Activated naive CD8-positive, alpha-beta T cell treated with anti-CD3 and anti-CD28 coated beads for 36 hours (primary cell): ENCODE measurements around the gene PLEKHH2. TPM values are rescaled to one million over a fixed set of nuclear protein-coding genes. Genes with fewer than 3 reads are reported as not detected.
A peak's percentile ranks its signal among the peaks of the same experiment; 100 is the strongest.

ENCODE experiments used
- DNase-seq: peaks from one replicate; pipeline ENCODE4 v3.0.0; 2021
- H3K27ac Mint-ChIP-seq: one replicate; pipeline ENCODE4 v1.8.0; 2022; ENCODE audit warnings: mild to moderate bottlenecking, moderate library complexity, mixed read lengths
- H3K27me3 Mint-ChIP-seq: one replicate; pipeline ENCODE4 v1.8.0; 2022; ENCODE audit warnings: mild to moderate bottlenecking, mixed read lengths
- H3K36me3 Mint-ChIP-seq: one replicate; pipeline ENCODE4 v1.8.0; 2021; ENCODE audit warnings: mild to moderate bottlenecking, mixed read lengths
- H3K4me1 Mint-ChIP-seq: one replicate; pipeline ENCODE4 v1.8.0; 2021; ENCODE audit warnings: mixed read lengths
- H3K4me3 Mint-ChIP-seq: one replicate; pipeline ENCODE4 v1.8.0; 2022; ENCODE audit warnings: mild to moderate bottlenecking, moderate library complexity, mixed read lengths
- H3K9me3 Mint-ChIP-seq: one replicate; pipeline ENCODE4 v1.8.0; 2022; ENCODE audit warnings: mixed read lengths
- total RNA-seq, 2 experiments: library from RNA; stranded (reverse); gene quantifications; one replicate each; pipeline ENCODE4 v1.2.3, GENCODE V29; 2021

Gene PLEKHH2
- total RNA-seq, 2 experiments from 2014 or later = 0.64 to 0.89 TPM

DNA sequence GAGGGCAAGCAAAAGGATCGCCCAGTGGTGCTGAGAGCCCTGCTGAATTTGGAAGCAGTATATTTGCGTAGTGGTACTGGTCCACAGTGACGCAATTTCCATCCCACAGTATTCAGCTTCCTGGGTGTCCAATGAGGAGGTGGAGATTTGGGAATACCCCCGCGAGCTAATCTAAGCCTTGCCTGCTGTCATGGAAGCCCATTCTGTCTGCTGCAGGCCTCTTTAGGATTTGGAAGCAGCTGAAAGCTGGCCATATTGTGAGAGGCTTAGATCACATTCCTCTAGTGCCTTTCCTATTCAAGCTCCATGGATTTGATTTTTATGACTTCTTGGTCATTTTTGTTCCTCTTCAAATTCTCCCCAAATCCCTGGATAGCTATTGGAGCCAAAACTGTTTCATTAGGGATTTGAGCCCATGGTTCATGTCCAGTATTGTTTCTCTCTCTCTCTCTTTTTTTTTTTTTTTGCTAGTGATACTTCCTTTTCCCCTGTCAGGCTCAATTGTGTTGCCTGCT is 114.5 kb downstream of the PLEKHH2 start:
- Mint-ChIP-seq H3K36me3 (no peaks in the 10 kb centered on the region), H3K27me3 (no peaks in the 10 kb centered on the region)

DNA sequence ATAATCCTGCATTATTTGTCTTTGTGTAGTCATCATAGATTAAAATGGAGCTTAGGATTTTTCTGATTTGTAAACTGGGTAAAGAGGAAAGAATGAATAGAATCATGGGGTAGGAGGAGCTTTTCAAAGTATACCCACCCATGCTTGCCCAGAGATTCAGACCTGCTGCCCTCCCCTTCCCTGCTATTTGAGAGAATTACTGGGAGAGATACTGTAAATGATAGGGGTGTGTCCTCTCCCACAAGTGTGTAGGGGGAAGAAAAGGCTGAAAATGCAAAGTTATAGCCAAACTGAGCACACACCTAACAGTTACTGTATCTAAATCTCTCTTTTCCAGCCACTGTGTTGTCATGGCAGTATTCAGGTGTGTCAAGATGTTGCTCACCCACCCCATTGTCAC is 115.2 kb downstream of the PLEKHH2 start:
- Mint-ChIP-seq H3K27me3 (no peaks in the 10 kb centered on the region), H3K36me3 (no peaks in the 10 kb centered on the region), H3K9me3 (no peaks in the 10 kb centered on the region), H3K4me1 (peaks cover 5% of the 10 kb centered on the region), H3K4me3 (no peak overlapping the region), H3K27ac (no peak overlapping the region)
- DNase-seq = no peak

More for the DNA sequence above, 114.5 kb downstream of the PLEKHH2 start:
- Mint-ChIP-seq H3K4me1 (peaks cover 5% of the 10 kb centered on the region), H3K27ac (no peak overlapping the region), H3K4me3 (no peak overlapping the region), H3K9me3 (no peaks in the 10 kb centered on the region)
- no peak for DNase-seq

- H3K4me3 Mint-ChIP-seq = no peak overlapping the region
- no peaks in the 10 kb centered on the region for H3K27me3 Mint-ChIP-seq
- H3K4me1 Mint-ChIP-seq = no peaks in the 10 kb centered on the region
- H3K36me3 Mint-ChIP-seq = no peaks in the 10 kb centered on the region
- H3K9me3 Mint-ChIP-seq = no peaks in the 10 kb centered on the region
- no peak overlapping the region for H3K27ac Mint-ChIP-seq
- no peak for DNase-seq
Measured at GRCh38 chr2:43754180-43754579, 117.1 kb downstream of the PLEKHH2 start.

GRCh38 chr2:43758739-43759138 is 121.7 kb downstream of the PLEKHH2 start:
- Mint-ChIP-seq H3K9me3 (no peaks in the 10 kb centered on the region), H3K4me3 (no peak overlapping the region), H3K4me1 (no peaks in the 10 kb centered on the region), H3K27ac (no peak overlapping the region), H3K27me3 (no peaks in the 10 kb centered on the region), H3K36me3 (no peaks in the 10 kb centered on the region)
- no peak for DNase-seq

GRCh38 chr2:43759195-43759594 is 122.1 kb downstream of the PLEKHH2 start:
- H3K27ac Mint-ChIP-seq = no peak overlapping the region
- no peak for DNase-seq
- no peaks in the 10 kb centered on the region for H3K4me1 Mint-ChIP-seq
- no peaks in the 10 kb centered on the region for H3K27me3 Mint-ChIP-seq
- no peaks in the 10 kb centered on the region for H3K9me3 Mint-ChIP-seq
- H3K36me3 Mint-ChIP-seq = no peaks in the 10 kb centered on the region
- no peak overlapping the region for H3K4me3 Mint-ChIP-seq

- Mint-ChIP-seq H3K9me3 (no peaks in the 10 kb centered on the region), H3K36me3 (no peaks in the 10 kb centered on the region), H3K4me1 (peaks cover 2% of the 10 kb centered on the region), H3K27ac (no peak overlapping the region), H3K27me3 (no peaks in the 10 kb centered on the region), H3K4me3 (no peak overlapping the region)
- DNase-seq = no peak
Measured at GRCh38 chr2:43762286-43762685, 125.2 kb downstream of the PLEKHH2 start.

DNA sequence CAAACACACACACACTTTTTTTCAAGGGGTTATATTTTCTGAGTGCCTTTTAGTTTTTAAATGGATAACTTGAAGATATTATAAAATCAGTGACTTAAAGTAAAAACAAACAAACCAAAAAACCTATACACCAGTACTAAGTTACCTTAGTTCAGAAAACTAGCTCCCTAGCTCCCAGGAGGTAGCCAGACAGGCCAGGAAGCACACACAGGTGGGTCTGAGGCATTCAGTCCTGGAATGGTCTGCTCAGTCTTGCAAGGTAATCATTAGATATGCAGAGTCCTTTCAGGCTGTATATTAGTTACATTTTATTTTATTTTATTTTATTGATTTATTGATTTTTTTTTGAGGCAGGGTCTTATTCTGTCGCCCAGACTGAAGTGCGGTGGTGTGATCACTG is 126.0 kb downstream of the PLEKHH2 start:
- H3K27ac Mint-ChIP-seq = no peak overlapping the region
- no peak for DNase-seq
- no peaks in the 10 kb centered on the region for H3K36me3 Mint-ChIP-seq
- no peaks in the 10 kb centered on the region for H3K9me3 Mint-ChIP-seq
- no peak overlapping the region for H3K4me3 Mint-ChIP-seq
- H3K27me3 Mint-ChIP-seq = no peaks in the 10 kb centered on the region
- H3K4me1 Mint-ChIP-seq = peaks cover 2% of the 10 kb centered on the region

DNA sequence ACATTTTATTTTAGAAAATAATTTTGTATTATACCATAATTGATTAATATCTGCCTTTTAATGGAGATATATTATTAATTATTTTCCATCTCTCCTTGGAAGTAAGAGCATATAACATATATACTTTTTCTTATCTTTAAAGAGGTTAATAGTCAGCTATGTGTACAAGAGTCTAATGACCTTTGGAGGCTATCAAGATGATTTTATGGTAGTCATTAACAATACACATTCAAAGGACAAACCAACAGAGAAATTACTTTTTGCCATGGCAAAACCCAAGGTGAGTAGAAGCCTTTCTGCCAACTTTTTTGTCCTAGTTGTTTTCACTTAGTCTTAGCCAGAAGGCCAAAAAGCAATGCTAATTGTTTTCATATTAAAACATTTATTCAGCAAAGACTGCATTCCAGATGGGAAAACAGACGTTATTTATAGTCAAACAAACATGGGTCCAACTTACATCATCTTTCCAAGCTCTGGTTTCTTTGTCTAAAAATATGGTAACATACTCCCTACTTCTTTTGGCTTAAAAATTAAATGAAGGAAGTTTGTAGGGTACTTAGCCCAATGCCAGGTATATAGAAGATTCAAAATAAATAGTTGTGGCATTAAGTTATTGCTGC is 127.1 kb downstream of the PLEKHH2 start:
- Mint-ChIP-seq H3K4me1 (peaks cover 2% of the 10 kb centered on the region), H3K4me3 (no peak overlapping the region), H3K9me3 (no peaks in the 10 kb centered on the region), H3K27ac (no peak overlapping the region), H3K27me3 (no peaks in the 10 kb centered on the region), H3K36me3 (no peaks in the 10 kb centered on the region)
- DNase-seq = no peak

- Mint-ChIP-seq H3K27ac (no peak overlapping the region), H3K27me3 (no peaks in the 10 kb centered on the region), H3K4me3 (no peak overlapping the region), H3K9me3 (no peaks in the 10 kb centered on the region), H3K36me3 (no peaks in the 10 kb centered on the region), H3K4me1 (peaks cover 2% of the 10 kb centered on the region)
- no peak for DNase-seq
Measured at GRCh38 chr2:43766006-43766405, 128.9 kb downstream of the PLEKHH2 start.

- peak within 1 kb of the TSS; percentile 91 for H3K27ac Mint-ChIP-seq
- H3K36me3 Mint-ChIP-seq = no peaks in the 10 kb centered on the region
- peak within 1 kb of the TSS; percentile 93 for H3K4me3 Mint-ChIP-seq
- H3K9me3 Mint-ChIP-seq = no peaks in the 10 kb centered on the region
- no peaks in the 10 kb centered on the region for H3K27me3 Mint-ChIP-seq
- peaks cover 16% of the 10 kb centered on the region for H3K4me1 Mint-ChIP-seq
- DNase-seq = peak; percentile 85
Measured at GRCh38 chr2:43773876-43774613, 137.0 kb downstream of the PLEKHH2 start, which contains the start of gene DYNC2LI1. Gene DYNC2LI1 (plus strand): TSS chr2:43774039. CDS start chr2:43774139, 100 bp downstream.

GRCh38 chr2:43774617-43775016 is 137.6 kb downstream of the PLEKHH2 start:
- DNase-seq = no peak
- Mint-ChIP-seq H3K36me3 (peaks cover 2% of the 10 kb centered on the region), H3K27me3 (no peaks in the 10 kb centered on the region), H3K4me3 (peak overlapping the region; percentile 93), H3K27ac (peak overlapping the region; percentile 91), H3K9me3 (no peaks in the 10 kb centered on the region), H3K4me1 (peaks cover 16% of the 10 kb centered on the region)

DNA sequence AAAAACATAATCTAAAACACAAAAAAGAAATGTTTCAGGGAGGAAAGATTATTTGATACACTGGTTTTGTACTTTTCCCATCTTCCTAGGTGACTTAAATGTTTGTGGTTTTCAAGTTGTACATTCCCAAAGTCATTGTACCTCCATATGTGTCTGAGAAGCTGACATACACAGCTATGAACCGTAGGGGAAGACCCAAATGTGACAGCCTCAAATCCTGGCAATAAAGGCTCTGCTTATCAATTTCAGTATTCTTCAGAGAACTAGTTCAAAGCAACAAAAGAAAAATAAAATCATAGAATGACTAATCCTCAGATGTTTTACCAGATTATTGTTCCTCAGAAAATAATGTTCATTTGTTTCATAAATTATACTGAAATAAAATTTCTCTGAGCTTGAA is 139.3 kb downstream of the PLEKHH2 start:
- no peak for DNase-seq
- H3K9me3 Mint-ChIP-seq = no peaks in the 10 kb centered on the region
- peaks cover 5% of the 10 kb centered on the region for H3K36me3 Mint-ChIP-seq
- peaks cover 16% of the 10 kb centered on the region for H3K4me1 Mint-ChIP-seq
- H3K4me3 Mint-ChIP-seq = no peak overlapping the region
- no peak overlapping the region for H3K27ac Mint-ChIP-seq
- no peaks in the 10 kb centered on the region for H3K27me3 Mint-ChIP-seq

DNA sequence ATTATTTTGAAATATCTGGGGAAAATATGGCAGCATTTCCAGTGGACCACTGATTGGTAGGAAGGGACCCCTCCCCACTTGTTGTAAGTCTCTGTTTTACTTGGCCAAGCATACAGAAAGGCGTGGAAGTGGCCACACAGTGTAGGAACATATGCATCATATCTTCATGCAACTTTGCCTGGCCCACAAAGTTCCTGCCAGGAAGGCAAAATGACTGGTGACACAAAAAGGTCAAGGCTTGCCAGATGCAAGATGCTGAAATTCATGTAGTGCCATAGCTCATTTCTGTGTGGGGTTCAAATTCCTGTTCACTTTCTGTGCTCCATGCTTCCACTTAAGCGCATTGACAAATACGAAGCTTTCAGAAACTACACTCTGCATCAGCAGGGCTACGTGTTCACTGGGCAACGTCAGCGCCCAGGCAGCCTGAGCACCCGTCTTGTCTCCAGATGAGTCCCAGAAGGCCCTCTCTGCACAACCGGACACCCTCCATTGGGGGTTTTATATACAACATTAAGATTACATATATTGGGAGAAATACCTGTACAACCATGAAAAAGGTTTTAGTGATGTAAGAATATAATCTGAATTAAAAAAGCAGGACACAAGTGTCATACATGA is 140.4 kb downstream of the PLEKHH2 start:
- peaks cover 16% of the 10 kb centered on the region for H3K4me1 Mint-ChIP-seq
- no peak overlapping the region for H3K4me3 Mint-ChIP-seq
- no peaks in the 10 kb centered on the region for H3K9me3 Mint-ChIP-seq
- H3K27me3 Mint-ChIP-seq = no peaks in the 10 kb centered on the region
- H3K36me3 Mint-ChIP-seq = peaks cover 5% of the 10 kb centered on the region
- DNase-seq = peak; percentile 4
- no peak overlapping the region for H3K27ac Mint-ChIP-seq

DNA sequence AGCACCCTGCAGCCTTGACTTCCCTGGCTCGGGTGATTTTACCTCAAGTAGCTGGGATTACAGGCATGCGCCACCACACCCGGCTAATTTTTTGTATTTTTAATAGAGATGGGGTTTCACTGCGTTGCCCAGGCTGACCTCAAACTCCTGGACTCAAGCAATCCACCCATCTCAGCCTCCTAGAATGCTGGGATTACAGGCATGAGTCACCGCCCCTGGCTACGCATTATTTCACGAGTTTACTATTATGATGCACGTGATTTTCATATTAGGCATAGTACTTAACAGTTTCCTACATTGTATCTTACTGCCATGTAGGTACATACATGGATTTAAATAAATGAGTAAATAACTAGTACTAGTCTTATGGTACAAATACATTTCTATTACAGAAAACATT is 141.2 kb downstream of the PLEKHH2 start:
- Mint-ChIP-seq H3K27me3 (no peaks in the 10 kb centered on the region), H3K4me3 (no peak overlapping the region), H3K4me1 (peaks cover 16% of the 10 kb centered on the region), H3K9me3 (no peaks in the 10 kb centered on the region), H3K36me3 (peaks cover 5% of the 10 kb centered on the region), H3K27ac (no peak overlapping the region)
- no peak for DNase-seq

- peaks cover 14% of the 10 kb centered on the region for H3K4me1 Mint-ChIP-seq
- H3K27me3 Mint-ChIP-seq = no peaks in the 10 kb centered on the region
- no peak overlapping the region for H3K27ac Mint-ChIP-seq
- no peak for DNase-seq
- H3K4me3 Mint-ChIP-seq = no peak overlapping the region
- H3K36me3 Mint-ChIP-seq = peaks cover 4% of the 10 kb centered on the region
- no peaks in the 10 kb centered on the region for H3K9me3 Mint-ChIP-seq
Measured at GRCh38 chr2:43787895-43788294, 150.8 kb downstream of the PLEKHH2 start.
